GM21723 (cell line): ENCODE measurements around the gene PRDM16.

Experiments
- ATAC-seq: cut with Tn5 transposase; IDR thresholded peaks from one replicate; pipeline ENCODE4 v1.9.1; 2021; ENCODE audit warnings: mild to moderate bottlenecking, moderate library complexity; ENCODE audit not compliant: unreplicated experiment

Gene PRDM16

DNA sequence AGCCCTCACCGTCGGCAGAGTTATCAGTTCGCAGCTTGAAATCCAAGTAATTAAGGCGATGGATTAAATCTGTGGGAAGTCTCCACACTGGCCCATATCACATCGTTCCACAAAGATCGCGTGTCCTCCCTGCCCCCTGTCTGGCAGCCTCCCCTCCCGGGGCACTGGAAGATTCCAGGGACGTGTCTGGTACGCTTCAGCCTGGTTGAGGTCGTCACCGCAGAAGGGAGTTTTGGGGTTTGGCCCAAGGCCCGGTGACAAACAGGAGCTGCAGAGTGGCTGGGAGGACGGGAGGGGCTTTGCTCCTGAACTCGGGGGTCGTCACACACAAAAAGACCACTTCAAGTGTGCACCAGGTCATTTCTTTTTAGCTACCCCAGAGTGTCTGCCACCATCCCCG lies 51.1 kb downstream of the PRDM16 start:
- ATAC-seq, result no peak

DNA sequence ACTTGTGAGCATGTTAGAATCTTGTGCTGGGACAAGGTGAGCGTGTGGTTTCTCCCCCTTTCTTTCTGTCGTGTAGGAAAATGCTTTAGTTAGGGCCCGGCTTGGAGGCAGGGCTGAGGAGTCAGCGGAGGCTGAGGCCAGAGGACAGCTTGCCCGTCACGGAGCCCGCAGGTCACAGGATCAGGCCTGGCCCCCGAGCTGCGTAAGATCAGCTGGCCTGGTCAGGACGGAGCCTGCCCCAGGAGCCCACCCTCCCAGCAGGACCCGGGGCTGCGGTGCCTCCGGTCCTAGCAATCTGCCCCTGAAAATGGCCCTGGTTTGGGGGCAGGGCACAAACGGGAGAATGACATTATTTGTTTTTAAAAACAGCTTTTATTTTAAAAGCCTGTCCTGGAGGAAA lies 52.0 kb downstream of the PRDM16 start:
- no peak for ATAC-seq

DNA sequence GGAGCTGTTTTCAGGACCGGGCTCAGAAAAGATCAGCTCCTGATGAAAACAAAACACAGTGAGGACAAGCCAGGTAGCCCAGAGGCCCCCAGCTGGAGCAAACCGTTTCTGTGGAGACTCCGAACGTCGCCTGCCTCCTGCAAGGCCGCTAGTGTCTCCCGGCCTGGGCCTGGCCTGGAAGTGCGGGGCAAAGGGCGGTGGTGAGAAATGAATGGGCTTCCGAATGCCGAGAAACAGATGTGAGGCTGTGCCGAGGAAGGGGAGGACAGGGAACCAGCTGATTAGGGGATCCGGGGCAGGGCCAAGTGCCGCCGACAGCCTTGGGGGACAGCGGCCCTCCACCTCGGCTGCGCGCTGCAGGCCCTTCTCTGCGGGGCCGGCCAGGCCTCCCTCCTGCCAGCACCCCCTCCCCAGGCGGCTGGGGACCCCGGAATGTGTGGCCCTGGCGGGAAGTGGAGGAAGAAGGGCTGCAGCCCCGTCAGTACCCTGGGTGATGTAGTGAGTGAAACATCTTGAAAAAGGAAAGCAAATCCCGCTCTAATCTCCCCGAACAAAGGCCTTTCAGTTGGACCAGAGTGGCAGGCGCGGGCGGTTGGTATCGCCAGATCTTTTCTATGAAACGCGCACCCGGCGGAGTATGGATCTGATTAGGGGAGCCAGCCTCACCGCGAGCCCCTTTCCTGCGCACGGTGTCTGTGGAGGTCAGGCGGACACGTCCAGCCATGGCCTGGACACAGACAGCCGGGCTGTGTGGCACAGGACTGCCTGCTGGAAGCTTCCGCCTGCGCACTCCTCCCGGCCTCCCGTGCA lies 52.6 kb downstream of the PRDM16 start:
- ATAC-seq, result no peak

DNA sequence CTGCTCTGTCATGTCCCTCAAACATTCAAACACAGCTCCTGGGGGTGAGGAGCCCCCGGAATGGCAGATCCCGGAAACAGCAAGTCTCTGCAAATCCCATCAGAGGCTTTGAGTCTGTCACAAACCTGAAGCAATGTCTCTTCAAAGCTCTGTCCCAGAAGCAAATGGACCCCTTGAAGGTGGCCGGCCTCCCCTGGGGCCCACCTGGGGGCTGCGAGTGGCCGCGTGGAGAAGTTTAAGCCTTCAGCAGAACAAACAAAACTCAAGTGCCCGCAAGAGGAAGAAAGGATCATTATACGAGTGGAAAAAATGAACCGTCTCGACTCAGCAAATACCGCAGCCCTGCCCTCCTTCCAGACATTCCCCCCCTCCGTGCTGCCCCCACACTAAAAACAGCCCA lies 53.3 kb downstream of the PRDM16 start:
- ATAC-seq, result no peak

DNA sequence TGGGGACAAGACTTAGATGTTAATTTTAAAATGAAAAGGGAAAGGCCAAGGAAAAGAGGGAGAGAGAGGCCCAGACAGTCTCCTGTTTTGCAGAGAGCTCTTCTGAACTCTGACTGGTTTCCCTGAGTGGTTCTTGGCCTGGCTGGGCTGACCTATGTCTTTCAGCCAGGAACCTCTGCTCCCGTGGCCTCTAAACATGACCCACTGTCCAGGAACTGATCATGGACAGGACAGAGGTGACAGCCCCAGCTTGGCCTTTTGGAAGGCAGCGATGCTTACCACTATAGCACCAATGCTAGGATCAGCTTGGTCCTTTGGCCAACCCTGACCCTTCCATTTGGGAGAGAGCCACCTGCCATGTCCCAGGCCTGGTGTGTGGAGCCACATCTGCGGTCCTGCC lies 55.2 kb downstream of the PRDM16 start:
- ATAC-seq, result no peak

DNA sequence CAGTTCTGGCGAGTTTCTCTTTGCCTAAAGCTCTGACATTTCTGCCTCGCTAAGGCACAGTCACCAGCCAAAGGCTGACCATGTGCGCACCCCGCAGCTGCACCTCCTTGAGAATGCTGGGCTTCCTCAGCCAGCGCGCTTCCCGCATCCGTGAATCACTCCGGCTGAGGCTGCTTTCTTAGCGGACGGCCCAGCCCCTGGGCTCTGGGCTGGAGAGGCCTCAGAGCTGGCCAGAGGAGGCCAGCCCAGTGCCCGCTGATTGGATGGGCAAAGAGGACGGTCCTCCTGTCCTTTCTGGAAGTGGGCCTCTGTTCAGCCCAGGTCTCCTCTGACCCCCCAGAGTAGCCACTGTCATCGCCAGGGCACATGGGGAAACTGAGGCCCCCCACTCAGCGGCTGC lies 56.1 kb downstream of the PRDM16 start:
- no peak for ATAC-seq

DNA sequence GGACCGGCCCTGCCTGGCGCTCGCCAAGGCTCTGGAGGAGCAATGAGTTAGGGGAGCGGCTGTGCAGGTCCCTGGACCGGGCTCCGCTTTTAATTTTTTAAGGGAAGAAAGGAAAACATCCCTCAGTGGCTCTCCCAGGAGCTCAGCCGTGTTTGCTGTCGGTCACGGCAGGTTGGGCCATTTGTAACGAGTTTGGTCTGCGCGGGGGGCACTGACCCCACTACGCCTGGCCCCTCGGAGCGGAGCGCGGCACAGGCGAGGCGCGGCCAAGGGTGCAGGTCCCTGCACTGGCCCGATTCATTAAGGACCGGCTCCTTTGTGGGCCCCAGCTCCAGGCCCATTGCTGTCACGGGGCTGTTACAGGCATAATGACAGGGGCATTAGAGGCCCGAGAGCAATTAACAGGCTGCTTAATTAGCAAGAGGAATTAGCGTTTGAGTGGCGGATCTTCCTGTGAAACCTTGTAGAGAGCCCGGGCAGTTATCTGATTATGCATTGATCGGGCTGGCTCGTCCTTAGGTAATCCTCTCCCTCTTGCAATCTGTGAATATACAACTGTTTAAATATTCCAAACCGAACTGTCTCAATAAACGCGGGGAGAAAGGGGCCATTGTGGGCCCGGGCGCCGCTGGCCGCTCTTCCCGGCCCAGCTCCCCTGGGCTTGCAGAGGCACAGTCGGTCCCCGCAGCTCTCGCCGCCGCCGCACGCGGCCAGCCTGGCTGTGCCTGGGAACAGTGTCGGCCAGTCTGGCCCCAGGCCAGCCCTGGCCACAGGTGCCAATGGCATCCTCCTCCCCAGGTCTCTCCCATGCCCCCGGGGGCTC lies 56.8 kb downstream of the PRDM16 start:
- no peak for ATAC-seq

DNA sequence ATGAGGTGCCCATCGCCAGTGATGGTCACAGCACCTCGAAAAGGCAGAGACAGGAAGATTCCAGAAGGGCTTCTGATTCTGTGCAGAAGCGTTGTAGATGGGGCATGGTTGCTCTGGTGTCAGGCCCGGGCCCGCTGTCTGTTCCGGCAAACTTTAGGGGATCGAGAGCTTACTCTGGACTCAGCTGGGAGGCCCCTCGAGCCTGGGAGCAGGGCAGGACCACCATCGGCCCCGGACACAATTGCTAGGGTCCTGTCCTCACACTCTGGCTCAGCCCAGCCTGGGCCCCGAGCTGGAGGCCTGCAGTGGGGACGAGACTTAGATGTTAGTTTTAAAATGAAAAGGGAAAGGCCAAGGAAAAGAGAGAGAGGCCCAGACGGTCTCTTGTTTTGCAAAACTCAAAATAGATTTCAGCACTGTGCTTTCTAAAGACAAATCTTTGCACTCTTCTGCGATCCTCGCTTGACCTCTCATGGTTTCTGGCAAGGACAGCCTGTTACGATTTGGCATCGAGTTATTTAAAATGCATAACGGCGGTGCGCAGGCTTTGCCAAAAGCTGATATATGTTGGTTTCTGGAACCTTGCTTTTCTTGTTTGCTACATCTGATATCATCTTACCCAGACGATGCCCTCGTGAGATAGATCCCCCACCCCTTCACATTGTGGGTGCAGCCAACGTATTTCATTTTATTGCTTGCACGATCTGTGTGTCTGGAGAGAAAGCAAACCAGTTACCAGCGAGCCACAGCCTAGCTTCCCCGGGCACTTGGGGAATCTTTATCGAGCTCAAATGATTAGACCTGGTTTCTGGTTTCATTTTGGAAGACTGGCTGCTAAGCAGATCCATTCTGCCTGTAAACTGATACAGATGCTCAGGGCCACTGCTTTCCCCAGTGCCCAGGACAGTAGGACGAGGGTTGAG lies 58.0 kb downstream of the PRDM16 start:
- ATAC-seq, result no peak

DNA sequence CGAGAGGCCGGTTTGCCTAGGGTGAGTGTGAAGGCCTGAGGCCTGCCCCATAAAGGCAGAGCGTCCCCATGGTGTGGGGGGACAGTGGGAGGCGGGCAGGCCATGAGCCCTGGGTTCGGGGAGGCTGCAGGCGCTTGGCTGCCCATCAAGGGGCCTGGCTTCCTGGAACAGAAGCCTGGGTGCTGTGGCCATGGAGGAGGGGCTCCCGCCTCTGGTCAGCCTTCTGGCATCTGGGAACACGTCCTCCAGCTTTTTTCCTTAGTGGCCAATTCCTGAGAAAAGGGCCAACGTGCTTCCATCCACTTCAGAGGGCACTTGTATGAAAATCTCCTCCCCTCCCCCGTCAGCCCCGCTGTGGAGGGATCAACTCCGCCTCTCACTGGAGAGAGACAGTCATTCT lies 58.7 kb downstream of the PRDM16 start:
- no peak for ATAC-seq

DNA sequence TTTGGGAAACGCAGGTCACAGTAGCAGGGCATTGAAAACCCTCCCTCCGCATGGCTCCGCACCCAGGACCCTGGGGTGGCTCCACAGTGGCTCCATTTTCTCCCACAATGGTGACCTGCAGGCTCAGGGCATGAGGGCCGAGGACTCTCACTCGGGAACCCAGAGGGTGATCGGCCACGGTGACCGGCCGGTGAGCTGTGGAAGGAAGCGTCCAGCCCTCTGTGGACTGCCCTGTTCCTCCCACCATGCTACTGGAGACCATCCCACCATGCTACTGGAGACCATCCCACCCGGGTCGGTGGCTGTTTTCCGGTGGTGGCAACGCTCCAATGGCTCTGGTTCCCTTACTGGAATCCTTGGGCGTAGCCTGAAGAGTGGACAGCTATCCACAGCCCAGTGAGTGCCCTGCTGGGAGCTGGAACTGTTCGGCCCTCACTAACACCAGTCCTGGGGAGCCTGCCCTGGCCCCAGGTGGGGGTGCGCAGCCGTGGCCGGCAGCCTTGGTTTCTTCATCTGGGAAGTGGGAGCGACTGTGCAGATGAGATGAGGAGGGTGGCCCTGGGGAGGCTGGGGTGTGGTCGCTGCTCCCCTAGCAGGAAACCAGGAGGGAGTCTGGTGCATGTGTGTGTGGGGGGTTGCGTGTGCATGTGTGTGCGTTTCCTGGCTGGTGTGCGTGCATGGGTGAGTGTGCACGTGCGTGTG lies 59.6 kb downstream of the PRDM16 start:
- ATAC-seq, result no peak

DNA sequence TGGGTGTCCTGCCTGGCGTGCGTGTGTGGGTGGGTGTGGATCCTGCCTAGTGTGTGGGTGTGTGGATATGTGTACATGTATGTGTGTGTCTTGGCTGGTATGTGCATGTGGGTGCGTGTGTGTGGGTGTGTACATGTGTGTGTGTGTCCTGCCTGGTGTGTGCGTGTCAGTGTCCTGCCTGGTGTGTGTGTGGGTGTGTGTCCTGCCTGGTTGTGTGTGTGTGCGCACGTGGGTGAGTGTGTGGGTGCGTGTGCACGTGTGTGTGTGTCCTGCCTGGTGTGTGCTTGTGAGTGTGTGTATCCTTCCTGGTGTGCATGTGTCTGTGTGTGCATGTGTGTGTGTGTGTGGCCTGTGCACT lies 60.1 kb downstream of the PRDM16 start:
- no peak for ATAC-seq

DNA sequence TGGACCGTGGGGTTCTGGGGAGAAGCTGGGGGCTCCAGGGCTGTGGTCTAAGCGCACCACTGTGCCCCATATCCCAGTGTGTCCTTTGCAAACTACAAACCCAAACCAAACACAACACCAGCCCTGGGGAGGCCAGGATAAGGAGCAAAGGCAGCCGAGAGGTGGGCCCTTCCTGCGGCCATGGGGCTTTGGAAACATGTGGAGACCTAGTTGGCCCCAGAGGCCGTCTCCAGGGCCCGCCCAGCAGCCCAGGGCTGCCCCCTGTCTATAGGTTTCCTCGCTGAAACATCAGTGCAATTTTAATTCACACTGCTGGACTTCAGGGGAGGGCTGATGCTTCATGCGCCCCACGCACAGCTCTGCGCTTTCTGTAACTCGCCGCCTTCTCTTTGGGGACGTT lies 61.3 kb downstream of the PRDM16 start:
- no peak for ATAC-seq

DNA sequence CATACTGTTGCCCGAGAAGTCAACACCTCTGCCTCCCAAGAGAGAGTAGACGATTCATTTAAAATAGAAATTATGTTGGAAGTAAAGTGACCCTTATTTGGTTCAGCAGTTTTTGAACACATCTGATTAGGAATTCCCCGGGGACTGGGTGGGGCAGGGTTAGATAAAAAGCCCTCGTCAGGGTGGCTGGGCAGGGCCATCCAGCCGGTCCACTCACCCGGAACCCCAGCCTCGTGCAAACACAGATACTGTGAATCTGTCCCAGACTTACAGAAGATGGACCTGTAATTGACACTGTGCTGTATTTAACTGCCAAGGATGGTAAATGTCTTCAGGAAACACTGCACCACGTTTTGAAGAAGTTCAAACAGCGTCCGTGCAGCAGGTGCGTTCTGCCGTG lies 63.7 kb downstream of the PRDM16 start:
- no peak for ATAC-seq

DNA sequence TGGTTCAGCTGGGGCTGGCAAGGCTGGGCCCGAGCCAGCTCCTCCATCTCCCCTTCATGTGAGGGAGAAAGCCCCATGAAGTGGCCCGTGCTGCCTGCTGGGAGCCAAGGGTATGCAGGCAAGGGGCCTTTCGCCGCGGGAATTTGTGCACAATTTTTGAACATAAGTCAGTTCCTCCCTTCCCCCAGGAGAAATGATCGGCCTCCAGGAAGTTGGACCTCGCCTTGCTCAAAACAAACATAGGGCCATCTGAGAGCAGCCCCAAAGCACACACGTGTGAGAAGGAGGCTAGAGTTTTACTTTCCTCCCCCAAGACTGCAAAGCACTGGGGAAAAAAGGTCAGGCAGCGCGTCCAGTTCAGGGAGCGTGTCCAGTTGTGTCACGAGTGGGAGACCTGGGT lies 64.7 kb downstream of the PRDM16 start:
- ATAC-seq, result no peak

DNA sequence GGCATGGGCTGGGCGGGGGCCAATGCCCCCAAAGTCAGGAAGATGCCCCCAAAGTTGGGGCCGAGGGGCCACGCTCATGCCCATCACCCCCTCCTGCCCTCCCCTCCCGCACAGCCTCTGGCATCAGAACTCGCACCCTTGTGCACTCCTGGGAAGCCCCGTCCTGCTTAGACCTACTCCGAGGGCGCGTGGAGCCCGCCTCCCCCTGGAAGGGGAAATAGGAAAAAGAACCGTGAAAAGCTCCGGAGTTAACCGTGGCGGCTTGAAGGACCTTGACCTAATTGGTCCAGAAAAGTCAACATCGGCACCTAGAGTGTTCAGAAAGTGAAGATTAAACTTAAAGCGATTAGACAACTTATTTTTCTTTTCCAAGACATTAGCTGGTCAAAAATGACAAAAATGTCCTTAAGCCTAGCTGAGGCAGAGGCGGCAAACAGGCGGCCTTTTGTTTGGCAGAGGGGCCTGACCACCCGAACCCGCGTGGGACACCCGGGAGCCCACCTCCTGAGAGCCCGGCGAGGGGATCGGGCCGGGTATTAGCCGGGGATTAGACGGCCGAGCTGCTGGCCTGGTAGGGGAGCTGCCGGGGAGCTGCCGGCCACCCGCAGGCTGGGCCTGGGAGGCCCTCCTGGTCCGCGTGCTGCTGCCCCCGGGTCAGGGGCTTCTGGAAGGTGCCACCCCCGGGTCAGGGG lies 65.5 kb downstream of the PRDM16 start:
- ATAC-seq, result no peak

DNA sequence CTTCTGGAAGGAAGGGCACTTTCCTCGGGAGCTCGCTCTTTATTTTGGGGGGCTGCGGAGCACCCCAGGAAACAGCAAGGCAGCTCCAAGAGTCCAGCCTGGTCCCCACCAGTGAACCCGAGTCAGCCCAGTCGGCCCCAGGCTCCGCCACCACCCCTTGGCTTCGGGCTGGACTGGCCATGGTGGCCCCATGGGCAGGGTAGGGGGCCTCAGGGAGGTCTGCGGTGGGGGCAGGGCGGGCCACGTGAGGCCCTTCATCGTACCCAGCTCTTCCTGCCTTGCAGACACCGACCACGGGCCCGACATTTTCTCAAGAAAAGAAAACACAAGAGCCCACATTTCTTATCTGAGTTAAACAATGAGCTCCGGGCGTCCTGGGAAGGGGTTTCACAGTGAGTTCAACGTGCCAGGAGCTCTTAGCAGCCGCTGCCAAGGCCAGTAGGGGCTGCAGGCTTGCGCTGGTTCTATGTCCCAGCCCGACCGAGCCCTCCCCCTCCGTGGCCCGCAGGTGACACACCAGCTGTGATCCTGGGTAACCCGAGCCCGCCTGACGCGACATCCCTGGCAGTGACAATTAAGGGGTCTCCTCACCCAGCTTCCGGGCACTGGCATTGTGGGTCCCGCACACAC lies 66.2 kb downstream of the PRDM16 start:
- ATAC-seq, result no peak

DNA sequence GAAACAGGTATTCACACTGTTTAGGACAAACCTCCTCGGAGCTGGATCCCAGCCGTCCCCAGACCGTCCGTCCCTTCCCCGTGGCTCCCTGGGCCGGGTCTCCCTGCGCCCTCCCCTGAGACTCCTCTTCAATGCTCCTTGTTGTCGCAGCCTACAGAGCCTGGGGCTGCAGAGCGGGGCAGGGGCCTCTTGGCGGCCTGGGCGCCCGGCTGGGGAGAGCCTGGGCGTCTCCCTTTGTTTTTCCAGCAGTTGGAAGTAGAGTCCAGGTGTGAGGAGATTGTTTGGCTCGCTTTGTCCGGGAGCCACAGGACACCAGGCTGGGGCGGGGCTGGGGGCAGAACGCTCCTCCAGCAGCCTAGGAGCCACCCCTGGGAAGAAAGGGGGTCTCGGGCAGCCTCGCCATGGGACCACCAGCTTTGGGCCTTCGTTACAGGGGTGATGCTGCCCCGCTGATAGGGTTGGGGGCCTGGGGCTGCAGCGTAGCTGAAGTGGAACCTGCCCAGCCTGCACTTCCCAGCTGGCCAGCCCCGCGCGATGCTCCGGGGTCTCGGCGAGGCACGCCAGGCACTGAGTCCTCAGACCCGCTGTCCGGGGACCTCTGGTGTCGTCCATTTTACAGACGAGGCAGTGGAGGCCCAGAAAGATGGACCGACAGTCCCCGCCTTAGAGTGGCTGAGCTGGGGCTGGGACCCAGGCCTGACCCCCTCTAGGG lies 66.9 kb downstream of the PRDM16 start:
- no peak for ATAC-seq

DNA sequence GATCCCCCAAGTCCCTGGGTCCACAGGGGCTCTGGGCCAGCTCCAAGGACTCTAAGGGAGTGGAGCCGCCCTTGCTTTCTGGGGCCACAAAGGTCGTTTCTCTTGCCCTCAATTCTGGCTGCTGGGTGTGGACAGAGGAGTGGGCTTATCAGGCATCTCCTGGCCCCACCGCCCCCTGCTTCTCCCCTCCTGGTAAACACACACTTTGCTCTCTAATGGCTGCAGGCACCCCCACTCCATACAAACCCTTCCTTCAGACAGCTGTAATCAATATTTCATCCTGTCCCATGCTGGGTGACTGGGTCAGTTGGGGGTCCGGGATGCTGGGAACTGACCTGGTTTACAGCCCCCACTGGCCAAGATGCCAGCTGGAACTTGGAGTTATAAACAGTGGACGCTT lies 67.5 kb downstream of the PRDM16 start:
- no peak for ATAC-seq
